GM18526 (cell line): Measurements from ENCODE around the gene MICA.

Experiments
- POLR2A ChIP-seq: IDR thresholded peaks from 3 replicates; pipeline ENCODE4 v1.6.1; 2011; ENCODE audit not compliant: insufficient read length; ENCODE audit errors: extremely low read depth

Gene MICA

DNA sequence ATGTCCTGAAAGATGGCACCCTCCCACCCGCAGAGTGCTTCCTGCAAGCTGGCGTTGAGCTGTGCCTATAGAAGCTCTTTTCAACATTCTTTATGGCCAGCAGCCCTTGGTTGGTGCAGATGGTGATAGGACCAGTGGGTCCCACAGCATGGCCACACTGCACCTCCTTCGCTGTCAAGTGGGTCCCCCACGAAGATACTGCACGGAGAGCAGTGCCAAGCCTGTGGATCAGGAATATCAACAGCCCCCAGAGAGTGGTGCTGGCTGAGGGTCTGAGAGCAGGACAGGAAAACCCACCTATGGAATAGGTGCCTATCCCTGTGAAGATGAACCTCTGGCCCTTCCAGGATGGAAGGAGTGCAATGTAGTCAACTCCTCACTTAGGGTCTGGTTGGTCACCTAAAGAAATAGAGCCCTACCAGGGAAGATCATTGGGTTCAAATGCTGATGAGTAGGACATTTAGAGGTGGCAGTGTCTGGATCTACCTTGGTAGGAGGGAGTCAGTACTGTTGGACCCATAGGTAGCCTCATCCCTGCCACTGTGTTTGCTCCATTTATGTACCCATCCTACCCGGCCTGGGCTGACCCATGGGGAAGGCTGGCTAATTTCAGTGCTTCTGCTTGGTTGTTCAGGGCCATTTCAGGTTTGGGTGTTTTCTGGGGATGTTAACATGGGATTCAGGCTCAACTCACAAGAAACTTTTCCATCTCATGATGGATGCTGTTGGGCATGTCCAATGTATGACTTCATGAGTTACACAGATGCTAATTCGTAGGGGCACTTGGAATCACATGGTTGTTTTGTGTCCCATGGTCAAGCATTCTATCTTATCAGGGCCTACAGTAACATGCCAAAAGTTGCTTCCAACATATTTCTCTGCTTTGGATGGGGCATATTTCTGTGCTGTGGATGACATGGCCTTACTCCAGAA lies 61.1 kb downstream of the MICA start:
- no peak for TF ChIP-seq POLR2A
